ENCODE data around the gene PLCE1. TPM values are rescaled to one million over a fixed set of nuclear protein-coding genes. Genes with fewer than 3 reads are reported as not detected.
"Not testable (repeated sequence)": the region's sequence is repeated elsewhere in the genome, so short reads cannot be mapped to it uniquely, and the experiment has no call there.

PLCE1 gene
- 0.28 TPM for total RNA-seq

- peak; percentile 59 for DNase-seq (ENCODE audit: low spot score)
- ATAC-seq: peak; percentile 97
Measured at GRCh38 chr10:93993782-93994437, at the start of gene PLCE1. TSS of gene PLCE1 (plus strand) at chr10:93993931. CDS start at chr10:94031047, 37,116 bp downstream.

GRCh38 chr10:93945819-93946218 lies 47.9 kb upstream of the PLCE1 start:
- DNase-seq (ENCODE audit: low spot score) (no peak), ATAC-seq (no peak)

GRCh38 chr10:93947055-93947454 lies 46.7 kb upstream of the PLCE1 start:
- DNase-seq (ENCODE audit: low spot score): no peak
- ATAC-seq: no peak

GRCh38 chr10:93947524-93947923 lies 46.2 kb upstream of the PLCE1 start:
- DNase-seq (ENCODE audit: low spot score): no peak
- ATAC-seq: no peak

GRCh38 chr10:93951905-93952304 lies 41.8 kb upstream of the PLCE1 start:
- no peak for ATAC-seq
- no peak for DNase-seq (ENCODE audit: low spot score)

- ATAC-seq: no peak
Measured at GRCh38 chr10:93954299-93954698, 39.4 kb upstream of the PLCE1 start.

GRCh38 chr10:93954726-93955363 lies 38.9 kb upstream of the PLCE1 start:
- DNase-seq (ENCODE audit: low spot score): no peak
- no peak for ATAC-seq

More at GRCh38 chr10:93954299-93954698, 39.4 kb upstream of the PLCE1 start:
- no peak for DNase-seq (ENCODE audit: low spot score)

GRCh38 chr10:93958834-93959233 lies 34.9 kb upstream of the PLCE1 start:
- DNase-seq (ENCODE audit: low spot score) (no peak), ATAC-seq (no peak)

GRCh38 chr10:93960988-93961387 lies 32.7 kb upstream of the PLCE1 start:
- not testable (repeated sequence) for ATAC-seq; DNase-seq (ENCODE audit: low spot score)

GRCh38 chr10:93962973-93963372 lies 30.8 kb upstream of the PLCE1 start:
- DNase-seq (ENCODE audit: low spot score): no peak
- no peak for ATAC-seq

- DNase-seq (ENCODE audit: low spot score): no peak
Measured at GRCh38 chr10:93963434-93963833, 30.3 kb upstream of the PLCE1 start.

GRCh38 chr10:93965911-93966310 lies 27.8 kb upstream of the PLCE1 start:
- no peak for DNase-seq (ENCODE audit: low spot score)

More at GRCh38 chr10:93963434-93963833, 30.3 kb upstream of the PLCE1 start:
- no peak for ATAC-seq

GRCh38 chr10:93967756-93968155 lies 26.0 kb upstream of the PLCE1 start:
- DNase-seq (ENCODE audit: low spot score) (no peak), ATAC-seq (no peak)

More at GRCh38 chr10:93965911-93966310, 27.8 kb upstream of the PLCE1 start:
- ATAC-seq: no peak

GRCh38 chr10:93968540-93968945 lies 25.2 kb upstream of the PLCE1 start:
- ATAC-seq (no peak), DNase-seq (ENCODE audit: low spot score) (no peak)

- ATAC-seq; DNase-seq (ENCODE audit: low spot score): not testable (repeated sequence)
Measured at GRCh38 chr10:93970433-93971010, 23.2 kb upstream of the PLCE1 start.

GRCh38 chr10:93973748-93974445 lies 19.8 kb upstream of the PLCE1 start:
- ATAC-seq: no peak
- DNase-seq (ENCODE audit: low spot score): no peak

- no peak for ATAC-seq
- DNase-seq (ENCODE audit: low spot score): no peak
Measured at GRCh38 chr10:93977442-93977841, 16.3 kb upstream of the PLCE1 start.

GRCh38 chr10:93980486-93980885 lies 13.2 kb upstream of the PLCE1 start:
- ATAC-seq (no peak), DNase-seq (ENCODE audit: low spot score) (no peak)

- ATAC-seq (no peak), DNase-seq (ENCODE audit: low spot score) (no peak)
Measured at GRCh38 chr10:93991114-93991513, 2.6 kb upstream of the PLCE1 start.

- DNase-seq (ENCODE audit: low spot score): no peak
- ATAC-seq: peak; percentile 6
Measured at GRCh38 chr10:93991596-93992284, 2.0 kb upstream of the PLCE1 start.

Data from left lobe of liver (tissue), 2 donors.